Measurements from ENCODE around the gene AKAP6. TPM values are rescaled to one million over a fixed set of nuclear protein-coding genes. Genes with fewer than 3 reads are reported as not detected.

Gene AKAP6
- total RNA-seq, 1 experiment from 2014 or later: 1.1 TPM

GRCh38 chr14:32417956-32418552, 89.0 kb downstream of the AKAP6 start:
- H3K9me3 ChIP-seq (ENCODE audit: control insufficient read depth, low read depth, low read length): no peaks in the 10 kb centered on the region
- H3K56ac ChIP-seq (ENCODE audit: insufficient read length, low read depth, low read length): no peak overlapping the region
- H2BK5ac ChIP-seq (ENCODE audit: insufficient read length, low read length): no peak overlapping the region
- Mint-ChIP-seq H3K27ac (no peak overlapping the region), H3K4me3 (no peak overlapping the region), H3K27me3 (ENCODE audit: low read depth) (no peaks in the 10 kb centered on the region), H3K9me3 (peaks cover 13 to 17% of the 10 kb centered on the region in 2 experiments; a peak in 4 of 5 replicates), H3K4me1 (peaks cover 0 to 2% of the 10 kb centered on the region in 2 experiments; a peak in 1 of 4 replicates), H3K36me3 (ENCODE audit: insufficient read depth in 1 of 3, low read depth in 3 of 3) (peaks cover 3 to 13% (median 10%) of the 10 kb centered on the region in 3 experiments; a peak in 5 of 7 replicates)
- H3T11ph ChIP-seq (ENCODE audit: low read length): no peak overlapping the region
- no CpG with 5 or more reads among the region's 4 CpGs for WGBS (ENCODE audit: extremely low coverage, insufficient read length, low lambda C conversion rate)
- H3K79me2 ChIP-seq (ENCODE audit: insufficient read depth, low read length): no peaks in the 10 kb centered on the region
- H2BK20ac ChIP-seq (ENCODE audit: low read depth, low read length, poor library complexity, severe bottlenecking): no peak overlapping the region
- no peak overlapping the region for H3K23ac ChIP-seq (ENCODE audit: insufficient read length, low read depth, low read length)
- no peak overlapping the region for H4K8ac ChIP-seq (replicated peaks; ENCODE audit: insufficient read length, low read depth, low read length)
- no peak overlapping the region for H3K9ac ChIP-seq (ENCODE audit: extremely low read depth, insufficient read length, low read length)
- H4K5ac ChIP-seq (ENCODE audit: insufficient read length, low read depth, low read length): no peak overlapping the region
- H3K4ac ChIP-seq (ENCODE audit: low read depth, low read length): no peak overlapping the region
- H2BK12ac ChIP-seq (ENCODE audit: insufficient read length, low read depth, low read length): no peak overlapping the region
- no peak for DNase-seq
- no peak overlapping the region for H3K4me2 ChIP-seq (ENCODE audit: insufficient read depth, insufficient read length, low read length)
- H3K23me2 ChIP-seq (ENCODE audit: insufficient read length, low read depth, low read length, poor library complexity, severe bottlenecking): no peaks in the 10 kb centered on the region
- no peak overlapping the region for H2AK5ac ChIP-seq (ENCODE audit: insufficient read length, low read length)
- H3K18ac ChIP-seq (ENCODE audit: insufficient read length, low read depth, low read length): no peak overlapping the region
- no peak overlapping the region for H3K14ac ChIP-seq (ENCODE audit: insufficient read depth, low read length)
- H3K4me1 ChIP-seq (ENCODE audit: insufficient read depth, low read length): no peaks in the 10 kb centered on the region
- H2BK120ac ChIP-seq (ENCODE audit: low read depth, low read length, poor library complexity, severe bottlenecking): no peak overlapping the region
- H3K27ac ChIP-seq (ENCODE audit: insufficient read length, low read depth, low read length): no peak overlapping the region
- no peaks in the 10 kb centered on the region for H3K79me1 ChIP-seq (ENCODE audit: insufficient read depth, low read depth, low read length, poor library complexity, severe bottlenecking)
- H2AFZ ChIP-seq (ENCODE audit: low read length): no peak overlapping the region
- no peak overlapping the region for H2BK15ac ChIP-seq (ENCODE audit: low read depth, low read length)
- no peaks in the 10 kb centered on the region for H4K20me1 ChIP-seq (ENCODE audit: control insufficient read depth, insufficient read depth, insufficient read length)
- no peak overlapping the region for H4K91ac ChIP-seq (ENCODE audit: insufficient read length, low read depth, low read length)
- TF ChIP-seq CTCF (conservative IDR thresholded peaks at IDR 0.05): no peak
- no peaks in the 10 kb centered on the region for H3K27me3 ChIP-seq (ENCODE audit: insufficient read depth, low read length)

All from H9 (cell line).